OCI-LY3 (cell line): Measurements from ENCODE around the gene CD4.
A peak's percentile ranks its signal among the peaks of the same experiment; 100 is the strongest.

Experiments
- H2AFZ ChIP-seq: fragments of 200-600, 300-600 bp; shearing (Covaris generic); 2 replicates; pipeline ENCODE4 v1.6.0; 2014; ENCODE audit warnings: antibody characterized with exemption, low read depth, low read length
- H3K27ac ChIP-seq: fragments of 200-600, 300-600 bp; sonication (generic); 2 replicates; pipeline ENCODE4 v1.5.1; 2014; ENCODE audit warnings: mild to moderate bottlenecking, low read length, moderate library complexity, mixed read lengths
- H3K27me3 ChIP-seq: fragments of 200-600, 300-600 bp; sonication (generic); 2 replicates; pipeline ENCODE4 v1.6.1; 2014; ENCODE audit warnings: low read depth, low read length, mixed read lengths
- H3K36me3 ChIP-seq: fragments of 200-600, 300-600 bp; sonication (generic); replicated peaks from 2 replicates; pipeline ENCODE3; 2014; ENCODE audit warnings: low read depth, low read length, mixed read lengths
- H3K4me1 ChIP-seq: fragments of 300-600, 200-600 bp; sonication (generic); 2 replicates; pipeline ENCODE4 v1.6.1; 2014; ENCODE audit warnings: low read length, mixed read lengths
- H3K4me2 ChIP-seq: fragments of 200-600, 300-600 bp; sonication (generic); 2 replicates; pipeline ENCODE4 v1.6.1; 2014; ENCODE audit warnings: low read length, mixed read lengths
- H3K4me3 ChIP-seq: fragments of 300-600, 200-600 bp; sonication (generic); 2 replicates; pipeline ENCODE4 v1.5.1; 2014; ENCODE audit warnings: antibody characterized with exemption, mild to moderate bottlenecking, low read length, moderate library complexity
- H3K79me2 ChIP-seq: fragments of 300-600, 200-600 bp; shearing (Covaris generic); 2 replicates; pipeline ENCODE4 v1.6.1; 2014; ENCODE audit warnings: mild to moderate bottlenecking, low read length, mixed read lengths
- H3K9ac ChIP-seq: fragments of 300-600, 200-600 bp; shearing (Covaris generic); 2 replicates; pipeline ENCODE4 v1.6.0; 2014; ENCODE audit warnings: mild to moderate bottlenecking, low read length, moderate library complexity
- H3K9me3 ChIP-seq: fragments of 200-600, 300-600 bp; shearing (Covaris generic); 2 replicates; pipeline ENCODE4 v1.6.1; 2014; ENCODE audit warnings: low read length, mixed read lengths; ENCODE audit not compliant: insufficient read depth
- H4K20me1 ChIP-seq: fragments of 200-600, 300-600 bp; sonication (generic); 2 replicates; pipeline ENCODE4 v1.6.1; 2016; ENCODE audit warnings: low read length, mixed read lengths; ENCODE audit not compliant: insufficient read depth
- CTCF ChIP-seq: fragments of 200-600, 300-600 bp; sonication (generic); IDR thresholded peaks from 2 replicates; pipeline ENCODE4 v1.5.1; 2014; ENCODE audit warnings: antibody characterized with exemption, low read length, low read depth
- EZH2phosphoT487 ChIP-seq: fragments of 200-600 bp; shearing (Covaris generic); IDR thresholded peaks from 2 replicates; pipeline ENCODE4 v1.6.1; 2018; ENCODE audit warnings: antibody characterized with exemption, mixed run types, low read depth

Gene CD4

GRCh38 chr12:6770600-6770999 is 18.7 kb upstream of the CD4 start:
- TF ChIP-seq EZH2phosphoT487 (no peak), CTCF (no peak)
- no peaks in the 10 kb centered on the region for H4K20me1 ChIP-seq
- peaks cover 40% of the 10 kb centered on the region for H3K4me1 ChIP-seq
- no peak overlapping the region for H3K4me3 ChIP-seq
- H2AFZ ChIP-seq = no peak overlapping the region
- no peaks in the 10 kb centered on the region for H3K36me3 ChIP-seq
- H3K4me2 ChIP-seq = no peak overlapping the region
- no peaks in the 10 kb centered on the region for H3K9me3 ChIP-seq
- no peak overlapping the region for H3K9ac ChIP-seq
- no peak overlapping the region for H3K27ac ChIP-seq
- H3K79me2 ChIP-seq = no peaks in the 10 kb centered on the region
- H3K27me3 ChIP-seq = peaks cover 53% of the 10 kb centered on the region

GRCh38 chr12:6771091-6771495 is 18.2 kb upstream of the CD4 start:
- Histone ChIP-seq H3K79me2 (no peaks in the 10 kb centered on the region), H3K27ac (no peak overlapping the region), H3K36me3 (no peaks in the 10 kb centered on the region), H4K20me1 (no peaks in the 10 kb centered on the region), H3K4me1 (peaks cover 43% of the 10 kb centered on the region), H3K4me2 (no peak overlapping the region), H3K9ac (no peak overlapping the region), H3K4me3 (no peak overlapping the region), H3K27me3 (peaks cover 50% of the 10 kb centered on the region), H3K9me3 (no peaks in the 10 kb centered on the region), H2AFZ (no peak overlapping the region)
- TF ChIP-seq EZH2phosphoT487 (no peak), CTCF (no peak)

GRCh38 chr12:6771509-6772330 is 17.6 kb upstream of the CD4 start:
- peaks cover 57% of the 10 kb centered on the region for H3K27me3 ChIP-seq
- TF ChIP-seq EZH2phosphoT487 (no peak), CTCF (no peak)
- peak overlapping the region; percentile 64; the same call in 1 of the 2 replicates for H3K4me3 ChIP-seq
- H3K79me2 ChIP-seq = no peaks in the 10 kb centered on the region
- no peaks in the 10 kb centered on the region for H3K36me3 ChIP-seq
- no peak overlapping the region; the same call in 1 of the 2 replicates for H3K9ac ChIP-seq
- no peak overlapping the region for H3K27ac ChIP-seq
- H2AFZ ChIP-seq = no peak overlapping the region
- peak overlapping the region; percentile 78 for H3K4me2 ChIP-seq
- peaks cover 49% of the 10 kb centered on the region for H3K4me1 ChIP-seq
- H4K20me1 ChIP-seq = no peaks in the 10 kb centered on the region
- no peaks in the 10 kb centered on the region for H3K9me3 ChIP-seq

- Histone ChIP-seq H3K27me3 (peaks cover 57% of the 10 kb centered on the region), H3K79me2 (no peaks in the 10 kb centered on the region), H3K9me3 (no peaks in the 10 kb centered on the region), H3K27ac (no peak within 1 kb of the TSS), H3K36me3 (no peaks in the 10 kb centered on the region), H3K4me1 (peaks cover 47% of the 10 kb centered on the region), H3K4me3 (peak within 1 kb of the TSS; percentile 64), H3K4me2 (peak within 1 kb of the TSS; percentile 78), H4K20me1 (no peaks in the 10 kb centered on the region), H2AFZ (0 out of 2 replicates have a peak within 1 kb of the TSS, but pooled peaks have one; percentile 42), H3K9ac (peak within 1 kb of the TSS; percentile 44)
- TF ChIP-seq CTCF (no peak), EZH2phosphoT487 (no peak)
Observed at GRCh38 chr12:6772331-6772695, 17.0 kb upstream of the CD4 start, which contains the start of gene LAG3. Gene LAG3 (plus strand): TSS chr12:6772520. CDS start chr12:6772853, 333 bp downstream.
